Raji (cell line): ENCODE data around the gene C9orf153.

Experiments used
- POLR2A ChIP-seq: IDR thresholded peaks from 2 replicates; pipeline ENCODE4 v1.6.1; 2011; ENCODE audit warnings: low read depth, low read length, control low read depth; ENCODE audit not compliant: insufficient read depth

C9orf153 gene

DNA sequence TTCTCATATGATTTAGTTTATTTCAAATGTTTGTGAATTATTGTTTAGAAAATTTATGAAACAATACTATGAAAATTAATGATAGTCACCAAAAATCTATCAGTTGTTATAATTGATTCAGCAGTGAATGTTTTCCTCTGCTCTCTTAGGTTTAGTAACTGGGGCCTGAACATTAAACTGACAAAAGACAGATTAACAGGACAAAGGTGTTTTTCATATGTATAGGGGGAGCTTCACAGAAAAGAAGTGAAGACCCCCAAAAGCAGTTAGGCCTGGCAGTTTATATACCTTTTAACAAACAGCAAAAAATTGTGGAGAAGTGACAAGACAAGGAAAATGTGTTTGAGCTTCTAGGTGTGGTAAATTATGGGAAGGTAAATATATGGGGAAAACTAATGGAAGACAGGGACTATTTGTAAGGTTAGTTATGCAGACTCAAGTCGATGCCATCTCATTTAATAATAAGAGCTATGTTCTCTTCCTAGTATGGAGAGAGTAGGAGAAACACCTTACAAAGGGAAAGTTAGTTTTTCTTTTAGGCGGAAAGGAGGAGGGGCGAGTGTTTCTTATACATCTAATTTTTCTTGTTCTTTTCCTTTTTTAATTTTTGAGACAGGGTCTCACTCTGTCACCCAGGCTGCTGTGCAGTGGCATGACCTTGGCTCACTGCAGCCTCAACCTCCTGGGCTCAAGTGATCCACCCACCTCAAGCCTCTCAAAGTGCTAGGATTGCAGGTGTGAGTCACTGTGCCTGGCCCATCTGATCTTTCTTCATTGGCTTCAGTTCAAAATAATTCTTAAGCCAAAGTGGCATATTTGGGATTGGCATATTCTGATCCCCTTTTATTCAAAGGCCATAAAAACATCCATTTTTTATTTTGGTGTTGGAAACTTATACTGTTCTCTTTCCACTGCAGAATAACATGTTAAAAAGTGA is 77.8 kb downstream of the C9orf153 start:
- no peak for TF ChIP-seq POLR2A

- TF ChIP-seq POLR2A, result no peak
Measured at GRCh38 chr9:86178503-86178902, 81.0 kb downstream of the C9orf153 start.

- no peak for TF ChIP-seq POLR2A
Measured at GRCh38 chr9:86177995-86178394, 81.5 kb downstream of the C9orf153 start.

GRCh38 chr9:86176468-86176867 is 83.0 kb downstream of the C9orf153 start:
- TF ChIP-seq POLR2A, result no peak

GRCh38 chr9:86175743-86176456 is 83.6 kb downstream of the C9orf153 start:
- no peak for TF ChIP-seq POLR2A

DNA sequence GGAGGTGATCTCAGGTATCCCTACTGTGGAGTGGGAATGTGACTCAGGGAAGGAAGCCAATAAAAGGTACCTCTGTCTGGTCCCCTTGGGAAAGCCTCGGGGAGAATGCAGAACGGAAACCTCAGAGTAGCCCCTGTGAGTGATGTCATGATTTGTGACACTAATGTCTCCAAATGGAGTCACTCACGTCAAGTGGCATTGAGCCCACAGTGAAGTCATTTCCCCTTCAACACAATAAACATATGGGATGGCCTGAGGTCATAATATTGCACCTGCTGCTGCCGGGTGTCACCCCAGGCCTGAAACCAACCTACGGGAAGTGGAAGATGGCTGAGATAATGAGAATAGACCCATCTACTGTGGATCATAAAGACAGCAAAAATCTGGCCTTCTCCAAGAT is 84.2 kb downstream of the C9orf153 start:
- no peak for TF ChIP-seq POLR2A
